HCT116 (cell line): ENCODE results near the gene GTF3C1. TPM values are rescaled to one million over a fixed set of nuclear protein-coding genes. Genes with fewer than 3 reads are reported as not detected.

Experiments
- total RNA-seq: library from RNA; stranded (reverse); gene quantifications from one replicate; pipeline ENCODE4 v1.2.1, GENCODE V29; 2021; ENCODE audit not compliant: unreplicated experiment

Gene GTF3C1
- total RNA-seq, 1 experiment from 2014 or later: 97.5 TPM

Other genes with a start within 250 kb of the GTF3C1 start
- gene IL4R, start 235.9 kb downstream of the GTF3C1 start, total RNA-seq: 29.6 TPM
- gene IL21R, start 147.7 kb downstream of the GTF3C1 start, total RNA-seq: 1.2 TPM
- gene KATNIP, start 231 bp upstream of the GTF3C1 start, total RNA-seq: 23.8 TPM